Measurements from ENCODE around the gene S100G.

- no peak for TF ChIP-seq POLR2A (IDR thresholded peaks at IDR 0.05)
- TF ChIP-seq CTCF (IDR thresholded peaks at IDR 0.05) = no peak
These were observed 11.5 kb downstream of the S100G start for GRCh38 chrX:16661495-16661894.

Measured in body of pancreas (tissue), 4 donors.